Left cardiac atrium (tissue), 4 donors: ENCODE data around the gene ELOA. TPM values are rescaled to one million over a fixed set of nuclear protein-coding genes. Genes with fewer than 3 reads are reported as not detected.

ENCODE experiments used
- ATAC-seq, 2 donors: fragments of 200-7000 bp; cut with Tn5 transposase; one replicate each; pipeline ENCODE4 v1.9.1; 2020; ENCODE audit warnings: mild to moderate bottlenecking in 2 of 2, moderate library complexity in 2 of 2
- DNase-seq: peaks from one replicate; pipeline ENCODE4 v3.0.0-alpha.2; 2020
- intact Hi-C, 2 donors: fragments of 100-400 bp; cut with DNase I; formaldehyde crosslinking; loops; one replicate each; pipeline versions ENCODE4 v1.14.1 to v1.15.1; 2022 to 2023
- long read RNA-seq: library from polyadenylated mRNA; unstranded; transcript quantifications from one replicate; pipeline ENCODE4 v2.0.0, GENCODE V29; 2021
- total RNA-seq, 2 donors: library from RNA; stranded (reverse); fragmentation: NEBNext Ultra II Directional; extraction: Animal tissue kit (Norgen Biotek cat#: 25700); gene quantifications; one replicate each; pipeline ENCODE4 v1.2.1, GENCODE V29; 2021
- donor health status: DM: no; HTN: yes; CAD: no.
- donor health status: DM: no; HTN: yes; CAD: no; lungs with severe emphysema.
- donor health status: DM: yes; HTN: yes; CAD: no.
- donor health status: Dilated cardiomyopathy.

ELOA gene, protein sequence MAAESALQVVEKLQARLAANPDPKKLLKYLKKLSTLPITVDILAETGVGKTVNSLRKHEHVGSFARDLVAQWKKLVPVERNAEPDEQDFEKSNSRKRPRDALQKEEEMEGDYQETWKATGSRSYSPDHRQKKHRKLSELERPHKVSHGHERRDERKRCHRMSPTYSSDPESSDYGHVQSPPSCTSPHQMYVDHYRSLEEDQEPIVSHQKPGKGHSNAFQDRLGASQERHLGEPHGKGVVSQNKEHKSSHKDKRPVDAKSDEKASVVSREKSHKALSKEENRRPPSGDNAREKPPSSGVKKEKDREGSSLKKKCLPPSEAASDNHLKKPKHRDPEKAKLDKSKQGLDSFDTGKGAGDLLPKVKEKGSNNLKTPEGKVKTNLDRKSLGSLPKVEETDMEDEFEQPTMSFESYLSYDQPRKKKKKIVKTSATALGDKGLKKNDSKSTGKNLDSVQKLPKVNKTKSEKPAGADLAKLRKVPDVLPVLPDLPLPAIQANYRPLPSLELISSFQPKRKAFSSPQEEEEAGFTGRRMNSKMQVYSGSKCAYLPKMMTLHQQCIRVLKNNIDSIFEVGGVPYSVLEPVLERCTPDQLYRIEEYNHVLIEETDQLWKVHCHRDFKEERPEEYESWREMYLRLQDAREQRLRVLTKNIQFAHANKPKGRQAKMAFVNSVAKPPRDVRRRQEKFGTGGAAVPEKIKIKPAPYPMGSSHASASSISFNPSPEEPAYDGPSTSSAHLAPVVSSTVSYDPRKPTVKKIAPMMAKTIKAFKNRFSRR
- total RNA-seq = 10 to 100 TPM; 30.0 to 30.2 TPM
- long read RNA-seq, full-length matches to known transcripts = 16 of 22 reads
- long read RNA-seq, partial matches to known transcripts = 6 of 22 reads
- long read RNA-seq, other reads (novel, unspliced or antisense) = 0 of 22 reads

DNA sequence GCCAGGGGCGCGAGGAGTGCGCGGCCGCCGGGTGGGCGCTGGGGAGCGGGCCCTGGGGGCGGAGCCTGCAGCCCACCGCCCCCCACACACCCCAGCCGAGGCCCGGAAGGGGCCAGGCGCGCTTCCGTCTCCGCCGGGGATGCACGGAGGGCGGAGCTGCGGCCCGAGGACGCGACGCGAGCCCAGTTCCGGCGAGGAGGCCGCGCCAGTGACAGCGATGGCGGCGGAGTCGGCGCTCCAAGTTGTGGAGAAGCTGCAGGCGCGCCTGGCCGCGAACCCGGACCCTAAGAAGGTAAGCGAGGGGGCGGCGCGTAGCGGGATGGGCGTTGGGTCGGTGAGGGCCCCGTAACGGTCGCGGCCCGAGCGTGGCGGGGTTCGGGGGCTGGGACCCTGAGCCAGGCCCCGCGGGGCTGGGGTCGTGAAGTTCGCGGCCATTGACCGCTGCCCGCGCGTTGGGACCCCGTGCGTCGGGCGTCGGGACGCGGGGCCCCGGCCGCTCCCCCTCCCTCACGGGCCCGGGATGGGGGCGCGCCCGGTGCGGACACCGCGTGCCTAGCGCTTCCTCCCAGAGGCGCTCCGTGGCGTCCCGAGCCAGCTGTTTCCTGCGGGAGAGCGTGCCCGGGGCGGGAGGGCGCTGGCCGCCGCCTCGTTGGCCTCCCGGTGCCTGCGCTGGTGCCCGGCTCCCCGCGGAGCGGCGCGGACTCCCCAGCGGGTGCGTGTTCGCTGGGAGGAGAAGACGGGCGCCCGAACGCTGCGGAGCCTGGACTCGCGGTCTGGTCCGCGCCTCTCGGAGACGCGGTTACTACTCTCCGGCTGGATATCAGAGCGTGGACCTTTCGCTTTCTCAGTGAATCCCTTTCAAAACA, at the start of gene ELOA:
TSS of gene ELOA (plus strand) at position 185 of the 866 bp plus-strand sequence. CDS start at position 218, 33 bp downstream.
- ATAC-seq = peak; percentile 97
- intact Hi-C loops = loop anchor here in 1 of 2 donors (5.0 kb wide), 1 partner anchor 46 kb away; no protein-coding TSS in a partner anchor

DNA sequence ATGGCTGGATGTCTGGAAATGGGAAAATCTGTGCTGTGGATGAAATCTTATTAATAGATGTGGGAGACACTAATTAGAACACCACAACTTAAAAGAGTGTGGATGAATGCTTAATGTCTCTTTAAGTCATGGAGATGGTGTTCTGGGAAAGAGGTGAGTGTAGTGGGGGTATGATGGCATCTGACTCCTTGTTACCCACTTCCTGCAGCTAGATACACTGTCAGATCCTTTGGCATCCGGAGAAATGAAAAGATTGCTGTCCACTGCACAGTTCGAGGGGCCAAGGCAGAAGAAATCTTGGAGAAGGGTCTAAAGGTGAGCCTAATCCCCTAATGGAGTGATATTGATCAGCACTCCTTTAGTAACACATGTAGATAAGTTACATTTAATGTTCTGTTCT, 49.7 kb upstream of the ELOA start:
- no peak for ATAC-seq
- DNase-seq = no peak
- intact Hi-C loops = loop anchor here in 1 of 2 donors (5.0 kb wide), 1 partner anchor 131 kb away; no protein-coding TSS in a partner anchor

More for the DNA sequence above, at the start of gene ELOA:
- peak; percentile 81 for DNase-seq

DNA sequence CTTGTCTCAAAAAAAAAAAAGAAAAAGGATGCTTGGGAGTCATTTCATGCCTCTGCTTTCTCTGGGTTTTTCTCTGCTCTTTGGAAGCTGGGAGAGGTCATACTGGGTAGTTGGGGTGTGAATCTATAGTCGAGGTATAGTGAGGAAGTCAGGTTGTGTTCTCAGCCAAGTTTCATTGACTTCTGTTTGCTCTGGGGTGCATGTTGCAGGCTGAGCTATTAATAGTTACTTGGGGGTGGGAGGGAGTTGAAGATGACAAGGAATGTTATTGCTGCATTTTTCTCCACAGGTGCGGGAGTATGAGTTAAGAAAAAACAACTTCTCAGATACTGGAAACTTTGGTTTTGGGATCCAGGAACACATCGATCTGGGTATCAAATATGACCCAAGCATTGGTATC, 48.9 kb upstream of the ELOA start:
- intact Hi-C loops = loop anchor here in 1 of 2 donors (5.0 kb wide), 1 partner anchor 132 kb away; no protein-coding TSS in a partner anchor
- DNase-seq = no peak
- ATAC-seq = no peak

DNA sequence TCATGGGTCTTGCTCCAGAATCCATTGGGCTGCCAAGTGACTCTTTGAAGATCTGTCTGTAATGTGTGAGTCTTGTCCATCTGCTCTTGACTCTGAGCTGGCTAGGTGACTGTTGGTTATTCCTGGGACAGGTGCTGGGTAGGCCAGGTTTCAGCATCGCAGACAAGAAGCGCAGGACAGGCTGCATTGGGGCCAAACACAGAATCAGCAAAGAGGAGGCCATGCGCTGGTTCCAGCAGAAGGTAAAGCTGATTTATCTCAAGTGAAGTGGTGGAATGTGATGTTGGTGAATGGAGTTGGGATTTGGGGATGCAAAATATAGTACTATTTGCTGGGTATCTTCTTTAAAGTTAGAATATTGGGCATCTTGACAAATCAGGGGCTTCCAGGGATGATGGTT, 47.6 kb upstream of the ELOA start:
- DNase-seq (no peak), ATAC-seq (no peak)
- intact Hi-C loops = loop anchor here in 1 of 2 donors (5.0 kb wide), 1 partner anchor 47 kb away; the partner anchor contains the start of gene ELOA

DNA sequence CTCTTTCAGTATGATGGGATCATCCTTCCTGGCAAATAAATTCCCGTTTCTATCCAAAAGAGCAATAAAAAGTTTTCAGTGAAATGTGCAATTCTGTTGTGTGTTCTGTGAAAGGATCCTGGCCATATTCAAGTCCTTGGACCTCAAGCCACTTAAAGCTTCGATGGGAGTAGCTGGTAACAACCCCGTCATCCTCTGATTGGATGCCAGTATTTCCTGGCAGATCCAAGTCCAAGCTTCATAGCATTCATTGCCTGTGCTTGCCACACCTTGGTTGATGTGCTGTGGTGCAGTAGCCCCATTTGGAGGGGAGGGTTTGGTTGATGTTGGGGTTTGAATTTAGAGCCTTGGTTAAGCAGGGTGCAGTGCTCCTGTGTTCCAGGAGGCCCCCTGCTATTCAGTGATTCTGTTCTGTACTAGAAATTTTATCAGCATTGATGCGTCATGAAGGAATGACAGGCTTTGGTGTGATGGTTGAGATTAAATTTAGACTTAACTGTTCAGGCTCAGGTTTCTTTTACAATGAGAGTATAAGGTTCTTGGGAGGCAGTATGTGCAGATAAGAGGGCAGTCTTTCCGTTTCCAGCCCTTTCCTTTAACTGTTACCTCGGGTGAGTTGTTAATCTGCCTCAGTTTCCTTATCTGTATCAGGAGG, 46.8 kb upstream of the ELOA start:
- ATAC-seq = no peak
- DNase-seq = no peak
- intact Hi-C loops = loop anchor here in 1 of 2 donors (5.0 kb wide), 1 partner anchor 46 kb away; the partner anchor contains the start of gene ELOA

DNA sequence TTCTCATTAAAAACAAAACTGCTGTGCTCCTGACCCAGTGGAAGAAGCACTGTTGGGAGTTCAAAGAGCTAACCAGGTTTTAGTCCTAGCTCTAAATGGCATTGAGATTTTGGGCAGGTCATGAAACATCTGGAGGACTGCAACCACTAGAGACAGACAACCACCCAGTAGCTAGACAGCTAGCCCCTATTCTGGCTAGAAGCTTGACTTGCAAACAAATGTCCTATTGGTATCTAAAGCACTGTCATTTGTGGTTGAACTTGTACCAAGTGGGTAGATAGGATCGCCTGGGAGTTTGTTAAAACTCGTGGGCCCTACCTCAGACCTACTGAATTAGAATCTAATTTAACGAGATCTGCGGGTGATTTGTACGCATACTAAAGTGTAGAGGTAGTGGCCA, 44.8 kb upstream of the ELOA start:
- ATAC-seq = no peak
- intact Hi-C loops = loop anchor here in 1 of 2 donors (5.0 kb wide), 1 partner anchor 44 kb away; the partner anchor contains the start of gene ELOA
- DNase-seq = no peak

DNA sequence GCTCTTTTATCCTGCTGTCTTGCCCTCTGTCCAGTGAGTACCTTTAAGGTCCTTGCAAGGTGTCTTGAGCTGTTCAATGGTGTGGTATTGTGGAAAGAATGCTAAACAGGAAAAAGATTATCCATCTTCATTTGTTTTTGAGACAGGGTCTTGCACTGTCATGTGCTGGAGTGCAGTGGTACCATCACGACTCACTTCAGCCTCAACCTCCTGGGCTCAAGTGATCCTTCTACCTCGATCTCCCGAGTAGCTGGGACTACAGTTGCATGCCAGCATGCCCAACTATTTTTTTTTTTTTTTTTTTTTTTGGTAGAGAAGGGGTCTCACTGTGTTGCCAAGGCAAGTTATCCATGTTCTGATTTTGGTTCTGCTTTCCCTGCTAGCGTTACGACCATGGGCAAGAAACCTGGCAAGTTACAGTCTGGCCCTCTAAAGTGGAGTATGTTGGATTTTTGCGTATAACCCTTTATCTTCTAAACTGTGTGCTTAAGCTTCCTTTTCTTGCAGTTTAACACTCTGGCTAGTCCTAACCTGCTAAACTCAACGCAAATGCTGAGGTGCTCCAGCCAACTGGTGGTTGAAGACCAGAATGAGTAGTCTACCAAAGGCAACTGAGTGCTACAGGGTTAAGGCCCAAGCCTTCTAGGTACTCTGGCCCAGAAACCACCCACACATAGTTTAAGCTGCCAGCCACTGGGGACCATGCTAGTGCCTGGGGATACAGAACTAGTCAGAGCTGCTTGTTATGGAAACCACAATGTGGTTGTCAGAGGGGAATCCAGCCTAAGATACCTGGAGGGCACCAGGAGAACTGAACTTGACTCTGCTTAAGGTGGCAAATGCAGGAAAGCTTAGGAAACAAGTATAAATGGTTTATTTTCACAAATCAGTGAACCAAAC, 43.7 kb upstream of the ELOA start:
- peak in 1 of 2 donors; percentile 11 for ATAC-seq
- intact Hi-C loops = loop anchor here in 1 of 2 donors (5.0 kb wide), 1 partner anchor 43 kb away; the partner anchor contains the start of gene ELOA
- no peak for DNase-seq

DNA sequence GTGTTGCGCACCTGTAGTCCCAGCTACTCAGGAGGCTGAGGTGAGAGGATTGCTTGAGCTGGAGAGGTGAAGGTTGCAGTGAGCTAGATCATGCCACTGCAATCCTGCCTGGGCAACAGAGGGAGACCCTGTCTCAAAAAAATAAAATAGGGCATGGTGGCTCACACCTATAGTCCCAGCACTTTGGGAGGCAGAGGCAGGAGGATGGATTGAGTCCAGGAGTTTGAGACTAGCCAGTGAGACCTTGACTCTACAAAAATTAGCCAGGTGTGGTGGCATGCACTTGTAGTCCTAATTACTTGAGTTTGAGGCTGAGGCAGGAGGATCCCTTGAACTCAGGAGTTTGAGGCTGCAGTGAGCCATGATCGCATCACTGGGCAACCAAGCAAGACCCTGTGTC, 42.0 kb upstream of the ELOA start:
- ATAC-seq = no peak
- DNase-seq = no peak
- intact Hi-C loops = no loop called here

DNA sequence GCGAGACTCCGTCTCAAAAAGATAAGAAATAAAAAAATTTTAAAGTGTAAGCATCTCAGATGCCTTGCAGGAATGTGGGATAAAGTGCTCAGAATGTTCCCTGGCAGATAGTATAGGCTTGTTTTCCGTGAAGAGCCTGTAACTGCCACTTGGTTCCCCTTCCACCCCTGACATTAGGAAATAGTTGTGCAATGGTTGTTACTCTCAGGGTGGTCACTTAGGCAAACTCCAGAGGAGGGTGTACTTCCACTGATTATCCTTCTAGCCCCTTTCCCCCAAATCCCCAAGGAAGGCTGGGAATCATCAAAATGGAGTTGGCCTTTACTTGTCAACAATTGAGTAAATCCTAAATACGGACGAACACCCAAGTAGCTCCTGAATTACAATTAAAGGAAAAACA, 41.3 kb upstream of the ELOA start:
- intact Hi-C loops = no loop called here
- ATAC-seq (peak in 1 of 2 donors; percentile 63), DNase-seq (no peak)

DNA sequence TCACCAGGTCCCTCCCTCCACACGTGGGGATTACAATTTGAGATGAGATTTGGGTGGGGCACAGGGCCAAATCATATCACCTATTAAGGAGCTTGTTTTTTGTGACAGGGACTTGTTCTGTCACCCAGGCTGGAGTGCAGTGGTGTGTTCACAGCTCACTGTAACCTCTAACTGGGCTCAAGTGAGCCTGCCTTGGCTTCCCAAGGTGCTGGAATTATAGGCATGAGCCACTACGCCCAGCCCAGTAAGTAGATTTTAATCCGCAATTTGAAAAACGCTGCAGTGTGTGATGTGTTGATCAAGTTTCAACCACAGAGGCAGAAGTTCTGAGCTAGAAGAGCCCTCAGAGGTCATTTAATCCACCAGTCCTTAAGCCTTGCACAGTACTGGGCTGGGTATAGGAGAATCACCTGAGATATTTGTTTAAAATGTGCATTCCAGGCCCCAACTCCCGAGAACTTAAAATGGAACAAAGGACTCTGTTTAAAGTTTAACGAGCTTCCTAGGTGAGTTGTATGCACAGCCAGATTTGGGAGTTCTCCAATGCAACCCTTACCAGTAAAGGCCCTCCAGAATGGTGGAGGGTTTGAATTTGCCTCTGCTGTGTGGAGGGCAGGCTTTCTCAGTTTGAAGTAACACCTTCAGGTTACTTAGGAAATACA, 38.3 kb upstream of the ELOA start:
- no peak for ATAC-seq
- intact Hi-C loops = no loop called here
- DNase-seq = no peak

DNA sequence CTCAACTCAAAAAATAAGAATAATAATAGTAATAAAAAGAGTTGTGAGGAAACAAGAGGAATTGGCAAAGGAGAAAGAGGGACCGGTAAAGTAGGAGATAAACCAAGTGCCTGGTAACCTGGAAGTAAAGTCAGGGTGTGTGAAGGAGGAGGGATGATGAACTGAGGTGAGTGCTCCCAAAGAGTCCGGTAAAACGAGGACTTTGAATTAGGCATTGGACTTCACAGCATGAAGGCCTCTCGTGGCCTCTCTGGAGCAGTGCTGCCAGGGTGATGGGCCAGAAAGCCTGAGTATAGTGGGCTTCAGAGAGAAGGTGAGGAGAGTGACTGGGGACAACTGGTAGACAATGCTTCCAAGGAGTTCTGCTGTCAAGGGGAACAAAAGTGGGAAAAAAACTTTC, 34.0 kb upstream of the ELOA start:
- DNase-seq (no peak), ATAC-seq (no peak)
- intact Hi-C loops = no loop called here

DNA sequence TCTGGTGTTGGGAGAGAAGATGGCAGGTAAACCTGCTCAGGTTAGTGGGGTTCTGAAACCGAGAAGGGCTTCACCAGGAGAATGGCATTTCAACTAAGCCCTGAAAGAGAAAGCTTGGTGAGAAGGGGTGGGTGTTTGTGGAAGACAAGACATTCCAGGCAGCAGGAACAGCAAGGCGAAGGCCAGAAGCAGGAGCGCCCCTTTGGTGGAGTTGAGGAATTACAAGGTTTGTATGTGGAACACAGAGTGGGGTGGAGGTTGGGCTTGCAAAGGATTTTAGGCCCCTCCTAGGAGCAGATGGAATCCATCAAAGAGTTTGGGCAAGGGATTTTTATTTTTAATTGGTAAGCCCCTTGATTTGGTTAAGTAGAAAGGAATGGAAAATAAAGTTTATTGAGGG, 24.8 kb upstream of the ELOA start:
- ATAC-seq = peak in 1 of 2 donors; percentile 29
- intact Hi-C loops = no loop called here

DNA sequence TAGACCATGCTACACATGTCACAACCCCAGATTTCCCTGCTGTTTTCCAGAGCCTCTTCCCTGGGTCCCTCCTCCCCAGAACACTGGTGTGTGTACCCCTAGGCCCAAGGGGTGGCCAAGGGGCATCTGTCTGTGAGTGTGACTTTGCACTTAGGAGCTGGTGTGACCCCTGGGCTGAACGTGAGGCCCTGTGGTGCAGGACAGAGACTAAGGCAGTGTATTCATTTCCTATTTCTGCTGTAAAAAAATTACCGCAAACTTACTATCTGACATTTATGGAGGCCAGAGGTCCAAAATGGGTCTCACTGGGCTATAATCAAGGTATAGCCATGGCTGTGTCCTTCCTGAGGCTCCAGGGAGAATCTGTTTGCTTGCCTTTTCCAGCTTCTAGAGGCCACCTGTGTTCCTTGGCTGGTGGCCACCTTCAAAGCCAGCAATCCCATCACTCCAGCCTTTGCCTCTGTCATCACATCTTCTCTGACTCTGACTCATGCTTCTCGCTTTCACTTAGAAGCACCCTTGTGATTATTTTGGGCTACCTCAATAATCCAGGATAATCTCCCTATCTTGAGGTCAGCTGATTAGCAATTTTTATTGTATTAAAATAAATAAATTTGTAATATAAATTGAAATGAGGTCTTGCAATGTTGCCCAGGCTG, 24.0 kb upstream of the ELOA start:
- DNase-seq (no peak), ATAC-seq (peak in 1 of 2 donors; percentile 73)
- intact Hi-C loops = no loop called here

More for the DNA sequence above, 24.8 kb upstream of the ELOA start:
- DNase-seq = no peak

DNA sequence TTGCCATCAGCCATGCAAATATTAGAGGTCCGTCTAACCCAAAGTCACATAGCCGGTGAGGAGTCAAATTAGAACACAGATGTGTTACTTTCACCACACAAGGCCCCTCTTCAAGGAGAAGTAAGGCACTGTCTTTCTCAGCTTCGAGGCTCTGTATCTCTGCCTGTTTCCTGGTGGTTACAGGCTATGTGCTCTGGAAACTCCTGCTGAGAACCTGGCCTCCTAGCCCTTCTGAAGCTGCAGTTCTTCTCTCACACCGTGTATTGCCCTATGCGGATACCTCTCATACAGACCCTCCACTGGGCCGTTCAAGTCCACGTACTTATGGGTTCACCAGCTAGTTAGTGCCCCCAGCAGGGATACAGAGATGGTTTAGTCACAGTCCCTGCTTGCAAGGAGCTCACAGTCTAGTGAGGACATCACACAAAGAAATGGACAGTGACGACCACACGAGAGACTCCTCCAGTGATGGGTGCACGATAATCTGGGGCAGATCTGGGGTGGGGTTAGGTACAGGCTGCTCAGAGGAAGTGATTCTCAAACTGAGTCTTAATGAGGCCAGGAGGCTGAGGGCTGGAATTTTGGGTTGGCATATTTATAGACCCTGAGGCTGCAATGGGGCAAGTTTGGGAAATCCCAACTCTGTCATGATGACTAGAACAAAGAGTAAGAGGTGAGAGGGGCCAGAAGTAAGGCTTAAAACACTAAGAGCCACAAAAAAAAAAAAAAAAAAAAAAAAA, 22.8 kb upstream of the ELOA start:
- no peak for ATAC-seq
- intact Hi-C loops = no loop called here

DNA sequence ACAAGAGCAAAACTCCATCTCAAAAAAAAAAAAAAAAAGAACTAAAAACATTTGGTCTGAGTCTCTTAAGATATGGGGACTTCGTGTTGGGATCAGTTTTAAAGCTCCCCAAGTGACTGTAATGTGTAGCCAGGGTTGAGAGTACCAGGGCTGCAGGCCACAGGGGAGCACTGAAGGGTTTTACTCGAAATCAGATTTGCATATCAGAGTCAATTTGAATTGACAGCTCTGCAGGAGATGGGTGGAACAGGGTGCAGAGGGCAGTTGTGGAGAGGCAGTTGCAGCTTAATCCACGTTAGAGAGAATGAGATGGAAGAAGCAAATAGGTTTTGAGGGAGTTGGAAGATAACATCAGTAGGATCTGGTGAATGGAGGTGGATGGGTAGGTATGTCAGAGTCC, 20.6 kb upstream of the ELOA start:
- intact Hi-C loops = no loop called here
- no peak for ATAC-seq
- DNase-seq = no peak

More for the DNA sequence above, 22.8 kb upstream of the ELOA start:
- DNase-seq = no peak
